Measurements from ENCODE around the gene CBX3.

- peak; percentile 23 for TF ChIP-seq CTCF (IDR thresholded peaks at IDR 0.05)
- no peak for TF ChIP-seq EZH2 (IDR thresholded peaks at IDR 0.05)
These were observed 33.0 kb upstream of the CBX3 start for GRCh38 chr7:26168458-26169023.

All from neural progenitor cell (in vitro differentiated cells).